GM12874 (cell line): Measurements from ENCODE around the gene DSG4.

Source experiments
- CTCF ChIP-seq: IDR thresholded peaks from 2 replicates; pipeline ENCODE4 v1.5.1; 2011; ENCODE audit warnings: low read depth, mild to moderate bottlenecking, control low read depth, low read length, moderate library complexity; ENCODE audit not compliant: insufficient read depth

Gene DSG4

GRCh38 chr18:31447530-31448191, 71.1 kb downstream of the DSG4 start, which contains the start of gene DSG3:
TSS of gene DSG3 (plus strand) at chr18:31447741. CDS start at chr18:31447878, 137 bp downstream.
- TF ChIP-seq CTCF = no peak

GRCh38 chr18:31450409-31450808, 73.8 kb downstream of the DSG4 start:
- no peak for TF ChIP-seq CTCF

GRCh38 chr18:31451625-31452024, 75.0 kb downstream of the DSG4 start:
- TF ChIP-seq CTCF = no peak

- TF ChIP-seq CTCF = no peak
These were observed 77.6 kb downstream of the DSG4 start for GRCh38 chr18:31454066-31454708.
